Tibial nerve (tissue), 4 donors: Measurements from ENCODE around the gene KRIT1.

Source experiments
- EP300 ChIP-seq, 2 donors: sonication (generic); formaldehyde crosslinking; IDR thresholded peaks; one replicate each; pipeline ENCODE4 v1.6.1; 2017; ENCODE audit warnings: antibody characterized with exemption in 2 of 2, mild to moderate bottlenecking in 1 of 2
- POLR2A ChIP-seq, 2 donors: fragments of 450-650 bp; IDR thresholded peaks; one replicate each; pipeline ENCODE4 v1.6.1; 2017; ENCODE audit warnings: antibody characterized with exemption in 2 of 2, mild to moderate bottlenecking in 2 of 2, moderate library complexity in 2 of 2
- TF ChIP-seq, protein P1 (sequence below), 5 experiments: fragments of 200-600 bp in 3 of 5; fragments of 450-650 bp in 2 of 5; sonication (generic) in 3 of 5; IDR thresholded peaks; one replicate each; pipeline ENCODE4 v1.5.1; 2016 to 2019; ENCODE audit warnings: antibody characterized with exemption in 5 of 5, mild to moderate bottlenecking in 3 of 5, moderate library complexity in 2 of 5

DNA sequence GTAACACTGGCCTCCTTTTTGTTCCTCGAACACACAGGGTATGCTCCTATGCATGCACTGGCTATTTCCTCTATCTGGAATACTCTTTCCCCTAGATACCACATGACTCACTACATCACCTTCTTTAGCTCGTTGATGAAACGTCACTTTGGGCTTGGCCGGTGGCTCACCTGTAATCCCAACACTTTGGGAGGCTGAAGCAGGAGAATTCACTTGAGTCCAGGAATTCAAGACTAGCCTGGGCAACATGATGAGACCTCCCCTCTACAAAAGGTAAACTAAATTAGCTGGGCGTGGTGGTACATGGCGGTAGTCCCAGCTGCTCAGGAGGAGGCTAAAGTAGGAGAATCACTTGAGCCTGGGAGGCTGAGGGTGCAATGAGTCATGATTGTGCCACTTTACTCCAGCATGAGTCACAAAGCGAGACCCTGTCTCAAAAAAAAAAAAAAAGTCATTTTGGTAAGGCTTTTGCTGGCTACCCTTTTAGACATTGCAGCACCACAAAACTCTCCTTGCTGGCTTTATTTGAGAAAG lies 14.6 kb upstream of the KRIT1 start:
- TF ChIP-seq POLR2A (IDR thresholded peaks at IDR 0.05) (no peak), EP300 (IDR thresholded peaks at IDR 0.05) (no peak)
- TF ChIP-seq, protein P1, sequence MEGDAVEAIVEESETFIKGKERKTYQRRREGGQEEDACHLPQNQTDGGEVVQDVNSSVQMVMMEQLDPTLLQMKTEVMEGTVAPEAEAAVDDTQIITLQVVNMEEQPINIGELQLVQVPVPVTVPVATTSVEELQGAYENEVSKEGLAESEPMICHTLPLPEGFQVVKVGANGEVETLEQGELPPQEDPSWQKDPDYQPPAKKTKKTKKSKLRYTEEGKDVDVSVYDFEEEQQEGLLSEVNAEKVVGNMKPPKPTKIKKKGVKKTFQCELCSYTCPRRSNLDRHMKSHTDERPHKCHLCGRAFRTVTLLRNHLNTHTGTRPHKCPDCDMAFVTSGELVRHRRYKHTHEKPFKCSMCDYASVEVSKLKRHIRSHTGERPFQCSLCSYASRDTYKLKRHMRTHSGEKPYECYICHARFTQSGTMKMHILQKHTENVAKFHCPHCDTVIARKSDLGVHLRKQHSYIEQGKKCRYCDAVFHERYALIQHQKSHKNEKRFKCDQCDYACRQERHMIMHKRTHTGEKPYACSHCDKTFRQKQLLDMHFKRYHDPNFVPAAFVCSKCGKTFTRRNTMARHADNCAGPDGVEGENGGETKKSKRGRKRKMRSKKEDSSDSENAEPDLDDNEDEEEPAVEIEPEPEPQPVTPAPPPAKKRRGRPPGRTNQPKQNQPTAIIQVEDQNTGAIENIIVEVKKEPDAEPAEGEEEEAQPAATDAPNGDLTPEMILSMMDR (IDR thresholded peaks at IDR 0.05): no peak
